H9 (cell line): Measurements from ENCODE around the gene ARMH1. TPM values are rescaled to one million over a fixed set of nuclear protein-coding genes. Genes with fewer than 3 reads are reported as not detected.

ENCODE experiments used
- DNase-seq: peaks from one replicate; pipeline ENCODE4 v3.0.0-alpha.2; 2017
- H2AFZ ChIP-seq: one replicate; pipeline ENCODE4 v1.6.1; 2013; ENCODE audit warnings: mild to moderate bottlenecking, low read length, control low read depth, moderate library complexity
- H2AK5ac ChIP-seq: 2 replicates; pipeline ENCODE4 v1.6.1; 2013; ENCODE audit warnings: low read length, control low read depth, mixed read lengths; ENCODE audit not compliant: insufficient read length
- H2BK120ac ChIP-seq: one replicate; pipeline ENCODE4 v1.6.1; 2013; ENCODE audit warnings: low read depth, mild to moderate bottlenecking, low read length, control low read depth, inconsistent platforms; ENCODE audit not compliant: poor library complexity, severe bottlenecking
- H2BK12ac ChIP-seq: 2 replicates; pipeline ENCODE4 v1.6.1; 2013; ENCODE audit warnings: low read length, control low read depth, mixed read lengths, low read depth; ENCODE audit not compliant: insufficient read length
- H2BK15ac ChIP-seq: 2 replicates; pipeline ENCODE4 v1.6.1; 2013; ENCODE audit warnings: low read depth, low read length, control low read depth
- H2BK20ac ChIP-seq: one replicate; pipeline ENCODE4 v1.6.1; 2013; ENCODE audit warnings: low read depth, mild to moderate bottlenecking, low read length, control low read depth, inconsistent platforms; ENCODE audit not compliant: poor library complexity, severe bottlenecking
- H2BK5ac ChIP-seq: 2 replicates; pipeline ENCODE4 v1.6.1; 2013; ENCODE audit warnings: low read length, control low read depth, mixed read lengths; ENCODE audit not compliant: insufficient read length
- H3K14ac ChIP-seq: 2 replicates; pipeline ENCODE4 v1.6.1; 2013; ENCODE audit warnings: low read length, control low read depth; ENCODE audit not compliant: insufficient read depth
- H3K18ac ChIP-seq: 2 replicates; pipeline ENCODE4 v1.6.1; 2013; ENCODE audit warnings: low read depth, mild to moderate bottlenecking, mixed read lengths, low read length, control low read depth; ENCODE audit not compliant: insufficient read length
- H3K23ac ChIP-seq: 2 replicates; pipeline ENCODE4 v1.6.1; 2013; ENCODE audit warnings: low read length, control low read depth, mixed read lengths, low read depth; ENCODE audit not compliant: insufficient read length
- H3K23me2 ChIP-seq: 2 replicates; pipeline ENCODE4 v1.6.1; 2013; ENCODE audit warnings: low read depth, mild to moderate bottlenecking, mixed read lengths, low read length, control low read depth; ENCODE audit not compliant: insufficient read length, poor library complexity, severe bottlenecking
- H3K27ac ChIP-seq: 2 replicates; pipeline ENCODE4 v1.5.1; 2013; ENCODE audit warnings: low read length, control low read depth, mixed read lengths, low read depth; ENCODE audit not compliant: insufficient read length
- H3K27me3 ChIP-seq: 2 replicates; pipeline ENCODE4 v1.6.1; 2013; ENCODE audit warnings: low read length, control low read depth, inconsistent platforms; ENCODE audit not compliant: insufficient read depth
- H3K4ac ChIP-seq: 2 replicates; pipeline ENCODE4 v1.6.1; 2013; ENCODE audit warnings: low read depth, mild to moderate bottlenecking, control low read depth, inconsistent platforms, low read length, moderate library complexity
- H3K4me1 ChIP-seq: 2 replicates; pipeline ENCODE4 v1.6.1; 2013; ENCODE audit warnings: low read length, control low read depth, inconsistent platforms; ENCODE audit not compliant: insufficient read depth
- H3K4me2 ChIP-seq: 2 replicates; pipeline ENCODE4 v1.6.1; 2013; ENCODE audit warnings: low read length, control low read depth, mixed read lengths; ENCODE audit not compliant: insufficient read length, insufficient read depth
- H3K56ac ChIP-seq: 2 replicates; pipeline ENCODE4 v1.6.1; 2013; ENCODE audit warnings: low read depth, mild to moderate bottlenecking, mixed read lengths, low read length, control low read depth; ENCODE audit not compliant: insufficient read length
- H3K79me1 ChIP-seq: 2 replicates; pipeline ENCODE4 v1.6.1; 2013; ENCODE audit warnings: low read depth, mild to moderate bottlenecking, moderate library complexity, low read length, control low read depth, inconsistent platforms; ENCODE audit not compliant: insufficient read depth, poor library complexity, severe bottlenecking
- H3K79me2 ChIP-seq: 2 replicates; pipeline ENCODE4 v1.6.1; 2013; ENCODE audit warnings: low read length, control low read depth, inconsistent platforms; ENCODE audit not compliant: insufficient read depth
- H3K9ac ChIP-seq: 2 replicates; pipeline ENCODE4 v1.6.1; 2013; ENCODE audit warnings: low read length, control low read depth, mixed read lengths; ENCODE audit not compliant: insufficient read length; ENCODE audit errors: extremely low read depth
- H3K9me3 ChIP-seq: one replicate; pipeline ENCODE4 v1.6.1; 2013; ENCODE audit warnings: low read depth, low read length, inconsistent platforms; ENCODE audit not compliant: control insufficient read depth
- H3T11ph ChIP-seq: one replicate; pipeline ENCODE4 v1.6.1; 2013; ENCODE audit warnings: mild to moderate bottlenecking, low read length, control low read depth, inconsistent platforms
- H4K20me1 ChIP-seq: one replicate; pipeline ENCODE4 v1.6.1; 2013; ENCODE audit not compliant: control insufficient read depth, insufficient read length, insufficient read depth
- H4K5ac ChIP-seq: 2 replicates; pipeline ENCODE4 v1.6.1; 2013; ENCODE audit warnings: low read depth, mild to moderate bottlenecking, mixed read lengths, low read length, control low read depth; ENCODE audit not compliant: insufficient read length
- H4K8ac ChIP-seq: replicated peaks from 2 replicates; pipeline ENCODE4 v1.6.1; 2013; ENCODE audit warnings: low read length, control low read depth, mixed read lengths, low read depth; ENCODE audit not compliant: insufficient read length
- H4K91ac ChIP-seq: 2 replicates; pipeline ENCODE4 v1.6.1; 2013; ENCODE audit warnings: low read depth, mild to moderate bottlenecking, moderate library complexity, mixed read lengths, low read length, control low read depth; ENCODE audit not compliant: insufficient read length
- H3K27ac Mint-ChIP-seq, 3 experiments: 2 replicates in 2 of 3; 3 replicates in 1 of 3; pipeline ENCODE4 v1.8.0; 2020 to 2021; ENCODE audit warnings: mixed read lengths in 3 of 3, mild to moderate bottlenecking in 1 of 3, moderate library complexity in 1 of 3
- H3K27me3 Mint-ChIP-seq: 2 replicates; pipeline ENCODE4 v1.8.0; 2021; ENCODE audit warnings: low read depth, mild to moderate bottlenecking, moderate library complexity, mixed read lengths
- H3K36me3 Mint-ChIP-seq, 3 experiments: 2 replicates in 2 of 3; 3 replicates in 1 of 3; pipeline ENCODE4 v1.8.0; 2020 to 2021; ENCODE audit warnings: low read depth in 3 of 3, mixed read lengths in 3 of 3; ENCODE audit not compliant: insufficient read depth in 1 of 3
- H3K4me1 Mint-ChIP-seq, 2 experiments: 2 replicates each; pipeline ENCODE4 v1.8.0; 2020; ENCODE audit warnings: mixed read lengths in 2 of 2
- H3K4me3 Mint-ChIP-seq, 2 experiments: 2 replicates in 1 of 2; 3 replicates in 1 of 2; pipeline ENCODE4 v1.8.0; 2020 to 2021; ENCODE audit warnings: mild to moderate bottlenecking in 2 of 2, mixed read lengths in 2 of 2, moderate library complexity in 1 of 2
- H3K9me3 Mint-ChIP-seq, 2 experiments: 2 replicates in 1 of 2; 3 replicates in 1 of 2; pipeline ENCODE4 v1.8.0; 2020; ENCODE audit warnings: mild to moderate bottlenecking in 2 of 2, mixed read lengths in 2 of 2, moderate library complexity in 1 of 2
- WGBS: extraction: QIAGEN DNeasy Blood & Tissue Kit; methylation state at CpG from one replicate; pipeline ENCODE4 v1.1.7; 2013; ENCODE audit warnings: missing lambda C conversion rate, low lambda C conversion rate, mixed read lengths; ENCODE audit not compliant: insufficient read length; ENCODE audit errors: extremely low coverage; 5-methylcytosine and 5-hydroxymethylcytosine counted together
- total RNA-seq: library from RNA; stranded (reverse); gene quantifications from 2 replicates; pipeline ENCODE4 v1.2.1, GENCODE V29; 2021
- TF ChIP-seq, protein P1 (sequence below): fragments of 200-600 bp; sonication (generic); conservative IDR thresholded peaks from 3 replicates; pipeline ENCODE4 v1.8.0; 2021; ENCODE audit warnings: antibody characterized with exemption, mild to moderate bottlenecking

Gene ARMH1
- total RNA-seq, 1 experiment from 2014 or later = 1.0 TPM

- no peak for DNase-seq
- Mint-ChIP-seq H3K36me3 (peaks cover 15 to 87% (median 74%) of the 10 kb centered on the region in 3 experiments), H3K4me1 (peaks cover 0 to 12% of the 10 kb centered on the region in 2 experiments; a peak in 2 of 4 replicates), H3K4me3 (no peak overlapping the region), H3K27me3 (no peaks in the 10 kb centered on the region), H3K9me3 (no peaks in the 10 kb centered on the region), H3K27ac (no peak overlapping the region; a peak in 1 of 7 replicates)
- no peak overlapping the region for H3K4ac ChIP-seq
- no peak overlapping the region for H2AK5ac ChIP-seq
- H3K18ac ChIP-seq = no peak overlapping the region
- H3K27me3 ChIP-seq = no peaks in the 10 kb centered on the region
- no peaks in the 10 kb centered on the region for H4K20me1 ChIP-seq
- no peaks in the 10 kb centered on the region for H3K4me1 ChIP-seq
- H3K56ac ChIP-seq = no peak overlapping the region
- H2BK15ac ChIP-seq = no peak overlapping the region
- H3T11ph ChIP-seq = no peak overlapping the region
- no peak overlapping the region for H3K23ac ChIP-seq
- H3K4me2 ChIP-seq = no peak overlapping the region
- H3K23me2 ChIP-seq = no peaks in the 10 kb centered on the region
- H4K5ac ChIP-seq = no peak overlapping the region
- H2BK12ac ChIP-seq = no peak overlapping the region
- H2BK20ac ChIP-seq = no peak overlapping the region
- H3K27ac ChIP-seq = no peak overlapping the region
- no peaks in the 10 kb centered on the region for H3K79me2 ChIP-seq
- H2BK120ac ChIP-seq = no peak overlapping the region
- no peak overlapping the region for H4K8ac ChIP-seq
- WGBS = no CpG with 5 or more reads among the region's 7 CpGs
- H3K14ac ChIP-seq = no peak overlapping the region
- no peaks in the 10 kb centered on the region for H3K9me3 ChIP-seq
- no peaks in the 10 kb centered on the region for H3K79me1 ChIP-seq
- H2AFZ ChIP-seq = no peak overlapping the region
- H4K91ac ChIP-seq = no peak overlapping the region
- no peak overlapping the region for H3K9ac ChIP-seq
- H2BK5ac ChIP-seq = no peak overlapping the region
- TF ChIP-seq, protein P1, sequence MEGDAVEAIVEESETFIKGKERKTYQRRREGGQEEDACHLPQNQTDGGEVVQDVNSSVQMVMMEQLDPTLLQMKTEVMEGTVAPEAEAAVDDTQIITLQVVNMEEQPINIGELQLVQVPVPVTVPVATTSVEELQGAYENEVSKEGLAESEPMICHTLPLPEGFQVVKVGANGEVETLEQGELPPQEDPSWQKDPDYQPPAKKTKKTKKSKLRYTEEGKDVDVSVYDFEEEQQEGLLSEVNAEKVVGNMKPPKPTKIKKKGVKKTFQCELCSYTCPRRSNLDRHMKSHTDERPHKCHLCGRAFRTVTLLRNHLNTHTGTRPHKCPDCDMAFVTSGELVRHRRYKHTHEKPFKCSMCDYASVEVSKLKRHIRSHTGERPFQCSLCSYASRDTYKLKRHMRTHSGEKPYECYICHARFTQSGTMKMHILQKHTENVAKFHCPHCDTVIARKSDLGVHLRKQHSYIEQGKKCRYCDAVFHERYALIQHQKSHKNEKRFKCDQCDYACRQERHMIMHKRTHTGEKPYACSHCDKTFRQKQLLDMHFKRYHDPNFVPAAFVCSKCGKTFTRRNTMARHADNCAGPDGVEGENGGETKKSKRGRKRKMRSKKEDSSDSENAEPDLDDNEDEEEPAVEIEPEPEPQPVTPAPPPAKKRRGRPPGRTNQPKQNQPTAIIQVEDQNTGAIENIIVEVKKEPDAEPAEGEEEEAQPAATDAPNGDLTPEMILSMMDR = no peak
These were observed 29.7 kb upstream of the ARMH1 start for GRCh38 chr1:44644806-44645205.
